NB4 (cell line): ENCODE measurements around the gene MYH6.

ENCODE experiments used
- MYC ChIP-seq: IDR thresholded peaks from 2 replicates; pipeline ENCODE4 v1.6.1; 2011; ENCODE audit warnings: low read depth, low read length
- TF ChIP-seq, protein P1 (sequence below): IDR thresholded peaks from one replicate; pipeline ENCODE4 v1.5.1; 2012; ENCODE audit warnings: low read depth, low read length

DNA sequence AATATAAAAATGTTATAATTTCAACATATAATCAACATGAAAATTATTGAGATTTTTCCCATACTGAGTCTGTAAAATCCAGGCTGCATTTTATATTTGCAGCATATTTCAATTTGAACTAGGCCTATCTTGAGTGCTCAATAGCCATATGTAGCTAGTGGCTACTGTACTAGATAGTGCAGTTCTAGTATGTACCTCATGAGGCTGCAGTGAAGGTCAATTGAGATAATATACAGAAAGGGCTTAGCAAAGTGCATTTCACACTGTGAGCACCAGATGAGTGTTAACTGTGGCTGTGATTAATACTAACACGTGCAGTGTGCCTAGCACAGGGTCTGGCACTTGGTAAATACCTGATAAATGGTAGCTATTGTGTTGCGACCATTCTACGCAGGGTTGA is 50.0 kb downstream of the MYH6 start:
- TF ChIP-seq, protein P1, sequence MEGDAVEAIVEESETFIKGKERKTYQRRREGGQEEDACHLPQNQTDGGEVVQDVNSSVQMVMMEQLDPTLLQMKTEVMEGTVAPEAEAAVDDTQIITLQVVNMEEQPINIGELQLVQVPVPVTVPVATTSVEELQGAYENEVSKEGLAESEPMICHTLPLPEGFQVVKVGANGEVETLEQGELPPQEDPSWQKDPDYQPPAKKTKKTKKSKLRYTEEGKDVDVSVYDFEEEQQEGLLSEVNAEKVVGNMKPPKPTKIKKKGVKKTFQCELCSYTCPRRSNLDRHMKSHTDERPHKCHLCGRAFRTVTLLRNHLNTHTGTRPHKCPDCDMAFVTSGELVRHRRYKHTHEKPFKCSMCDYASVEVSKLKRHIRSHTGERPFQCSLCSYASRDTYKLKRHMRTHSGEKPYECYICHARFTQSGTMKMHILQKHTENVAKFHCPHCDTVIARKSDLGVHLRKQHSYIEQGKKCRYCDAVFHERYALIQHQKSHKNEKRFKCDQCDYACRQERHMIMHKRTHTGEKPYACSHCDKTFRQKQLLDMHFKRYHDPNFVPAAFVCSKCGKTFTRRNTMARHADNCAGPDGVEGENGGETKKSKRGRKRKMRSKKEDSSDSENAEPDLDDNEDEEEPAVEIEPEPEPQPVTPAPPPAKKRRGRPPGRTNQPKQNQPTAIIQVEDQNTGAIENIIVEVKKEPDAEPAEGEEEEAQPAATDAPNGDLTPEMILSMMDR, result no peak
- TF ChIP-seq MYC, result no peak
